WTC11 (cell line): ENCODE measurements around the gene GNL2. TPM values are rescaled to one million over a fixed set of nuclear protein-coding genes. Genes with fewer than 3 reads are reported as not detected.

Experiments
- ATAC-seq: fragments of 200-7000 bp; cut with Tn5 transposase; 2 replicates; pipeline ENCODE4 v1.10.0; 2021; ENCODE audit warnings: mild to moderate bottlenecking, moderate library complexity
- CTCF ChIA-PET: fragments of 300-600 bp; sonication (Branson Sonifier 250); formaldehyde crosslinking; loops from one replicate; lab custom pipeline; 2021; ENCODE audit warnings: antibody characterized with exemption; lab: Charles Lee
- POLR2A ChIA-PET: fragments of 350-600 bp; sonication (Branson Sonifier 250); formaldehyde crosslinking; loops from one replicate; lab custom pipeline; 2021; ENCODE audit warnings: antibody characterized with exemption; lab: Charles Lee
- DNase-seq: peaks from one replicate; pipeline ENCODE4 v3.0.0; 2021; ENCODE audit warnings: low spot score
- H3K27ac Mint-ChIP-seq: 2 replicates; pipeline ENCODE4 v1.8.0; 2021; ENCODE audit warnings: mixed read lengths
- H3K27me3 Mint-ChIP-seq: 2 replicates; pipeline ENCODE4 v1.8.0; 2021; ENCODE audit warnings: low read depth, mild to moderate bottlenecking, moderate library complexity, mixed read lengths
- H3K36me3 Mint-ChIP-seq: 2 replicates; pipeline ENCODE4 v1.8.0; 2021; ENCODE audit warnings: mixed read lengths
- H3K4me1 Mint-ChIP-seq: 2 replicates; pipeline ENCODE4 v1.8.0; 2022; ENCODE audit warnings: mixed read lengths
- H3K4me3 Mint-ChIP-seq: 2 replicates; pipeline ENCODE4 v1.8.0; 2021; ENCODE audit warnings: mild to moderate bottlenecking, moderate library complexity, mixed read lengths
- H3K9me3 Mint-ChIP-seq: 2 replicates; pipeline ENCODE4 v1.8.0; 2021; ENCODE audit warnings: mixed read lengths
- ARID4B ChIP-seq: sonication (generic); formaldehyde crosslinking; IDR thresholded peaks from 2 replicates; pipeline ENCODE4 v1.8.0; 2023; ENCODE audit warnings: missing genetic modification reagents, mild to moderate bottlenecking, borderline replicate concordance
- ATF1 ChIP-seq: sonication (generic); formaldehyde crosslinking; IDR thresholded peaks from 2 replicates; pipeline ENCODE4 v1.8.1; 2023; ENCODE audit warnings: mild to moderate bottlenecking, moderate library complexity, missing genetic modification reagents
- CDX4 ChIP-seq: fragments of 250-450 bp; sonication (Bioruptor Pico); IDR thresholded peaks from 2 replicates; pipeline ENCODE4 v1.9.0; 2021; ENCODE audit warnings: moderate library complexity, mild to moderate bottlenecking, inconsistent platforms, borderline replicate concordance
- CREB1 ChIP-seq: sonication (generic); formaldehyde crosslinking; IDR thresholded peaks from 2 replicates; pipeline ENCODE4 v1.8.0; 2023; ENCODE audit warnings: mild to moderate bottlenecking, missing genetic modification reagents
- CREM ChIP-seq: sonication (generic); formaldehyde crosslinking; IDR thresholded peaks from 2 replicates; pipeline ENCODE4 v1.8.1; 2022; ENCODE audit warnings: mild to moderate bottlenecking, missing genetic modification reagents, moderate library complexity
- EMX1 ChIP-seq: fragments of 250-450 bp; sonication (Bioruptor Pico); IDR thresholded peaks from 2 replicates; pipeline ENCODE4 v1.8.0; 2021; ENCODE audit warnings: mild to moderate bottlenecking
- FOXJ3 ChIP-seq: sonication (generic); formaldehyde crosslinking; IDR thresholded peaks from 2 replicates; pipeline ENCODE4 v1.9.0; 2021; ENCODE audit warnings: missing genetic modification reagents, mild to moderate bottlenecking, borderline replicate concordance
- FOXP1 ChIP-seq: sonication (generic); formaldehyde crosslinking; IDR thresholded peaks from 2 replicates; pipeline ENCODE4 v1.8.0; 2022; ENCODE audit warnings: missing genetic modification reagents, mild to moderate bottlenecking, moderate library complexity, borderline replicate concordance
- GABPB1 ChIP-seq: sonication (generic); formaldehyde crosslinking; IDR thresholded peaks from 2 replicates; pipeline ENCODE4 v1.8.1; 2023; ENCODE audit warnings: mild to moderate bottlenecking, missing genetic modification reagents
- GRHL2 ChIP-seq: fragments of 250-450 bp; sonication (Bioruptor Pico); IDR thresholded peaks from 2 replicates; pipeline ENCODE4 v1.8.0; 2022; ENCODE audit warnings: mild to moderate bottlenecking, moderate library complexity; ENCODE audit not compliant: insufficient replicate concordance, severe bottlenecking
- HMGA2 ChIP-seq: fragments of 250-450 bp; sonication (Bioruptor Pico); IDR thresholded peaks from 2 replicates; pipeline ENCODE4 v1.4.0; 2021; ENCODE audit warnings: mild to moderate bottlenecking, moderate library complexity
- MLX ChIP-seq: sonication (generic); formaldehyde crosslinking; IDR thresholded peaks from 2 replicates; pipeline ENCODE4 v1.8.1; 2023; ENCODE audit warnings: mild to moderate bottlenecking, missing genetic modification reagents, moderate library complexity
- MXD4 ChIP-seq: fragments of 250-450 bp; sonication (Bioruptor Pico); IDR thresholded peaks from 2 replicates; pipeline ENCODE4 v1.8.0; 2021; ENCODE audit warnings: mild to moderate bottlenecking, moderate library complexity, borderline replicate concordance
- NFATC4 ChIP-seq: fragments of 250-450 bp; sonication (Bioruptor Pico); IDR thresholded peaks from 2 replicates; pipeline ENCODE4 v1.9.0; 2021; ENCODE audit warnings: mild to moderate bottlenecking
- NFE2L1 ChIP-seq: sonication (generic); formaldehyde crosslinking; IDR thresholded peaks from 2 replicates; pipeline ENCODE4 v1.8.1; 2023; ENCODE audit warnings: missing genetic modification reagents
- NFYB ChIP-seq: sonication (generic); formaldehyde crosslinking; conservative IDR thresholded peaks from 2 replicates; pipeline ENCODE4 v1.8.0; 2022; ENCODE audit warnings: low read depth, missing genetic modification reagents
- OVOL2 ChIP-seq: fragments of 250-450 bp; sonication (Bioruptor Pico); IDR thresholded peaks from 2 replicates; pipeline ENCODE4 v1.9.0; 2021; ENCODE audit warnings: mild to moderate bottlenecking, borderline replicate concordance
- RORB ChIP-seq: fragments of 250-450 bp; sonication (Bioruptor Pico); IDR thresholded peaks from 2 replicates; pipeline ENCODE4 v1.9.0; 2021; ENCODE audit warnings: mild to moderate bottlenecking
- SMAD4 ChIP-seq: sonication (generic); formaldehyde crosslinking; IDR thresholded peaks from 2 replicates; pipeline ENCODE4 v1.8.0; 2022; ENCODE audit warnings: mild to moderate bottlenecking, missing genetic modification reagents
- SP1 ChIP-seq: sonication (generic); formaldehyde crosslinking; conservative IDR thresholded peaks from 2 replicates; pipeline ENCODE4 v1.8.1; 2022; ENCODE audit warnings: missing genetic modification reagents
- TP53 ChIP-seq: sonication (generic); formaldehyde crosslinking; IDR thresholded peaks from 2 replicates; pipeline ENCODE4 v1.8.1; 2023; ENCODE audit warnings: mild to moderate bottlenecking, missing genetic modification reagents
- ZBTB21 ChIP-seq: sonication (generic); formaldehyde crosslinking; IDR thresholded peaks from 2 replicates; pipeline ENCODE4 v1.8.1; 2023; ENCODE audit warnings: mild to moderate bottlenecking, missing genetic modification reagents, borderline replicate concordance
- ZBTB43 ChIP-seq: sonication (generic); formaldehyde crosslinking; IDR thresholded peaks from 2 replicates; pipeline ENCODE4 v1.8.1; 2023; ENCODE audit warnings: mild to moderate bottlenecking, missing genetic modification reagents
- ZNF396 ChIP-seq: fragments of 250-450 bp; sonication (Bioruptor Pico); IDR thresholded peaks from 2 replicates; pipeline ENCODE4 v1.8.0; 2021; ENCODE audit warnings: mild to moderate bottlenecking, moderate library complexity, borderline replicate concordance
- ZNF671 ChIP-seq: fragments of 250-450 bp; sonication (Bioruptor Pico); IDR thresholded peaks from 2 replicates; pipeline ENCODE4 v1.8.0; 2021; ENCODE audit warnings: mild to moderate bottlenecking
- total RNA-seq: library from RNA; stranded (reverse); gene quantifications from 3 replicates; pipeline ENCODE4 v1.2.3, GENCODE V29; 2021
- TF ChIP-seq, protein P1 (sequence below): sonication (generic); formaldehyde crosslinking; conservative IDR thresholded peaks from 2 replicates; pipeline ENCODE4 v1.8.1; 2022; ENCODE audit warnings: mild to moderate bottlenecking, missing genetic modification reagents
- TF ChIP-seq, protein P2 (sequence below): sonication (generic); formaldehyde crosslinking; IDR thresholded peaks from 2 replicates; pipeline ENCODE4 v1.8.1; 2023; ENCODE audit warnings: mild to moderate bottlenecking, moderate library complexity, missing genetic modification reagents

The GNL2 gene
- total RNA-seq, 1 experiment from 2014 or later = 92.8 TPM

GRCh38 chr1:37621326-37621870, 25.7 kb upstream of the GNL2 start:
- no peak for ATAC-seq
- Mint-ChIP-seq H3K36me3 (no peaks in the 10 kb centered on the region), H3K27me3 (peaks cover 29% of the 10 kb centered on the region), H3K4me1 (no peaks in the 10 kb centered on the region), H3K9me3 (no peaks in the 10 kb centered on the region), H3K4me3 (no peak overlapping the region), H3K27ac (no peak overlapping the region)
- no peak for TF ChIP-seq CREB1 (CRISPR knock-in tag)
- no peak for TF ChIP-seq CDX4
- TF ChIP-seq OVOL2 (CRISPR knock-in tag) = no peak
- TF ChIP-seq SMAD4 (CRISPR knock-in tag) = no peak
- no peak for TF ChIP-seq FOXJ3 (CRISPR knock-in tag)
- no peak for TF ChIP-seq ZNF671
- no peak for TF ChIP-seq MLX (CRISPR knock-in tag)
- no peak for TF ChIP-seq EMX1 (CRISPR knock-in tag)
- TF ChIP-seq NFYB = no peak
- no peak for TF ChIP-seq FOXP1 (CRISPR knock-in tag)
- TF ChIP-seq, protein P1, sequence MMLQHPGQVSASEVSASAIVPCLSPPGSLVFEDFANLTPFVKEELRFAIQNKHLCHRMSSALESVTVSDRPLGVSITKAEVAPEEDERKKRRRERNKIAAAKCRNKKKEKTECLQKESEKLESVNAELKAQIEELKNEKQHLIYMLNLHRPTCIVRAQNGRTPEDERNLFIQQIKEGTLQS (CRISPR knock-in tag) = no peak
- no peak for TF ChIP-seq ZBTB21 (CRISPR knock-in tag)
- no peak for TF ChIP-seq SP1 (CRISPR knock-in tag)
- no peak for DNase-seq
- ChIA-PET POLR2A (no interaction called here), CTCF (interaction anchor here (1.6 to 2.1 kb wide), 3 partner anchors 18 to 134 kb away, joined by 5 to 15 read pairs (median 7); no protein-coding TSS in a partner anchor)

GRCh38 chr1:37620707-37621106, 25.0 kb upstream of the GNL2 start:
- ChIA-PET CTCF (interaction anchor here (1.2 kb wide), 1 partner anchor 18 kb away, joined by 4 read pairs; no protein-coding TSS in a partner anchor), POLR2A (no interaction called here)
- ATAC-seq (no peak), DNase-seq (no peak)
- Mint-ChIP-seq H3K27me3 (peaks cover 36% of the 10 kb centered on the region), H3K4me3 (no peak overlapping the region), H3K9me3 (no peaks in the 10 kb centered on the region), H3K36me3 (no peaks in the 10 kb centered on the region), H3K4me1 (no peaks in the 10 kb centered on the region), H3K27ac (no peak overlapping the region)
- no peak for TF ChIP-seq HMGA2 (CRISPR knock-in tag)
- TF ChIP-seq ZBTB21 (CRISPR knock-in tag) = no peak
- no peak for TF ChIP-seq RORB (CRISPR knock-in tag)
- no peak for TF ChIP-seq ATF1 (CRISPR knock-in tag)
- TF ChIP-seq ZNF396 (CRISPR knock-in tag) = no peak
- no peak for TF ChIP-seq ZBTB43 (CRISPR knock-in tag)
- no peak for TF ChIP-seq MXD4 (CRISPR knock-in tag)
- TF ChIP-seq NFATC4 = no peak
- no peak for TF ChIP-seq ARID4B (CRISPR knock-in tag)
- no peak for TF ChIP-seq NFYB
- TF ChIP-seq GABPB1 = no peak
- no peak for TF ChIP-seq TP53 (CRISPR knock-in tag)
- TF ChIP-seq GRHL2 (CRISPR knock-in tag) = no peak
- no peak for TF ChIP-seq ZNF671
- TF ChIP-seq NFE2L1 = no peak
- no peak for TF ChIP-seq CREM (CRISPR knock-in tag)
- TF ChIP-seq, protein P2, sequence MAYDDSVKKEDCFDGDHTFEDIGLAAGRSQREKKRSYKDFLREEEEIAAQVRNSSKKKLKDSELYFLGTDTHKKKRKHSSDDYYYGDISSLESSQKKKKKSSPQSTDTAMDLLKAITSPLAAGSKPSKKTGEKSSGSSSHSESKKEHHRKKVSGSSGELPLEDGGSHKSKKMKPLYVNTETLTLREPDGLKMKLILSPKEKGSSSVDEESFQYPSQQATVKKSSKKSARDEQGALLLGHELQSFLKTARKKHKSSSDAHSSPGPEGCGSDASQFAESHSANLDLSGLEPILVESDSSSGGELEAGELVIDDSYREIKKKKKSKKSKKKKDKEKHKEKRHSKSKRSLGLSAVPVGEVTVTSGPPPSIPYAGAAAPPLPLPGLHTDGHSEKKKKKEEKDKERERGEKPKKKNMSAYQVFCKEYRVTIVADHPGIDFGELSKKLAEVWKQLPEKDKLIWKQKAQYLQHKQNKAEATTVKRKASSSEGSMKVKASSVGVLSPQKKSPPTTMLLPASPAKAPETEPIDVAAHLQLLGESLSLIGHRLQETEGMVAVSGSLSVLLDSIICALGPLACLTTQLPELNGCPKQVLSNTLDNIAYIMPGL = no peak
